ENCODE measurements around the gene SLC12A1.
A peak's percentile ranks its signal among the peaks of the same experiment; 100 is the strongest.

SLC12A1 gene

GRCh38 chr15:48250640-48251076 is 44.6 kb downstream of the SLC12A1 start:
- TF ChIP-seq PPARA (CRISPR knock-in tag; IDR thresholded peaks at IDR 0.05; ENCODE audit: borderline replicate concordance) (no peak), TSHZ2 (CRISPR knock-in tag; IDR thresholded peaks at IDR 0.05) (no peak), GLIS3 (CRISPR knock-in tag; IDR thresholded peaks at IDR 0.05) (no peak), PATZ1 (CRISPR knock-in tag; IDR thresholded peaks at IDR 0.05; ENCODE audit: borderline replicate concordance) (no peak), ISL1 (CRISPR knock-in tag; IDR thresholded peaks at IDR 0.05) (no peak), CSDC2 (CRISPR knock-in tag; IDR thresholded peaks at IDR 0.05) (no peak), ZNF70 (CRISPR knock-in tag; IDR thresholded peaks at IDR 0.05) (no peak), CSRNP3 (CRISPR knock-in tag; IDR thresholded peaks at IDR 0.05) (no peak), SNAI2 (CRISPR knock-in tag; IDR thresholded peaks at IDR 0.05) (no peak), ZC3H10 (CRISPR knock-in tag; IDR thresholded peaks at IDR 0.05) (no peak), ZNF565 (CRISPR knock-in tag; conservative IDR thresholded peaks at IDR 0.05; ENCODE audit: low read depth) (no peak)
- peak; percentile 83 for ATAC-seq

- TF ChIP-seq CSDC2 (CRISPR knock-in tag; IDR thresholded peaks at IDR 0.05), result no peak
- TF ChIP-seq ZC3H10 (CRISPR knock-in tag; IDR thresholded peaks at IDR 0.05), result no peak
- no peak for TF ChIP-seq BACH2 (CRISPR knock-in tag; IDR thresholded peaks at IDR 0.05; ENCODE audit: borderline replicate concordance)
- TF ChIP-seq GLIS3 (CRISPR knock-in tag; IDR thresholded peaks at IDR 0.05), result no peak
- TF ChIP-seq TCF4 (CRISPR knock-in tag; IDR thresholded peaks at IDR 0.05; ENCODE audit: borderline replicate concordance), result no peak
- TF ChIP-seq PPARA (CRISPR knock-in tag; IDR thresholded peaks at IDR 0.05; ENCODE audit: borderline replicate concordance), result no peak
- ATAC-seq, result no peak
These were observed 47.1 kb downstream of the SLC12A1 start for GRCh38 chr15:48253172-48253571.

GRCh38 chr15:48265135-48265534 is 59.0 kb downstream of the SLC12A1 start:
- no peak for TF ChIP-seq OSR1 (CRISPR knock-in tag; IDR thresholded peaks at IDR 0.05)
- no peak for TF ChIP-seq ISL1 (CRISPR knock-in tag; IDR thresholded peaks at IDR 0.05)
- TF ChIP-seq, protein P1, sequence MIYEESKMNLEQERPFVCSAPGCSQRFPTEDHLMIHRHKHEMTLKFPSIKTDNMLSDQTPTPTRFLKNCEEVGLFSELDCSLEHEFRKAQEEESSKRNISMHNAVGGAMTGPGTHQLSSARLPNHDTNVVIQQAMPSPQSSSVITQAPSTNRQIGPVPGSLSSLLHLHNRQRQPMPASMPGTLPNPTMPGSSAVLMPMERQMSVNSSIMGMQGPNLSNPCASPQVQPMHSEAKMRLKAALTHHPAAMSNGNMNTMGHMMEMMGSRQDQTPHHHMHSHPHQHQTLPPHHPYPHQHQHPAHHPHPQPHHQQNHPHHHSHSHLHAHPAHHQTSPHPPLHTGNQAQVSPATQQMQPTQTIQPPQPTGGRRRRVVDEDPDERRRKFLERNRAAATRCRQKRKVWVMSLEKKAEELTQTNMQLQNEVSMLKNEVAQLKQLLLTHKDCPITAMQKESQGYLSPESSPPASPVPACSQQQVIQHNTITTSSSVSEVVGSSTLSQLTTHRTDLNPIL (CRISPR knock-in tag; IDR thresholded peaks at IDR 0.05; ENCODE audit: low read depth), result no peak
- TF ChIP-seq PPARA (CRISPR knock-in tag; IDR thresholded peaks at IDR 0.05; ENCODE audit: borderline replicate concordance), result no peak
- no peak for TF ChIP-seq RARB (CRISPR knock-in tag; IDR thresholded peaks at IDR 0.05)
- TF ChIP-seq BACH2 (CRISPR knock-in tag; IDR thresholded peaks at IDR 0.05; ENCODE audit: borderline replicate concordance), result no peak
- TF ChIP-seq ZNF70 (CRISPR knock-in tag; IDR thresholded peaks at IDR 0.05), result no peak
- no peak for TF ChIP-seq TCF4 (CRISPR knock-in tag; IDR thresholded peaks at IDR 0.05; ENCODE audit: borderline replicate concordance)
- no peak for TF ChIP-seq ZNF8 (CRISPR knock-in tag; IDR thresholded peaks at IDR 0.05)
- ATAC-seq, result no peak

- no peak for ATAC-seq
- TF ChIP-seq SNAI2 (CRISPR knock-in tag; IDR thresholded peaks at IDR 0.05) (no peak), ARNTL (CRISPR knock-in tag; IDR thresholded peaks at IDR 0.05; ENCODE audit: borderline replicate concordance, low read depth) (no peak), RARB (CRISPR knock-in tag; IDR thresholded peaks at IDR 0.05) (no peak), ZFP30 (CRISPR knock-in tag; IDR thresholded peaks at IDR 0.05) (no peak), ISL1 (CRISPR knock-in tag; IDR thresholded peaks at IDR 0.05) (no peak), CSRNP3 (CRISPR knock-in tag; IDR thresholded peaks at IDR 0.05) (no peak), ESRRG (CRISPR knock-in tag; IDR thresholded peaks at IDR 0.05) (no peak), GLIS3 (CRISPR knock-in tag; IDR thresholded peaks at IDR 0.05) (no peak), TSHZ2 (CRISPR knock-in tag; IDR thresholded peaks at IDR 0.05) (no peak), ZFP3 (CRISPR knock-in tag; IDR thresholded peaks at IDR 0.05) (no peak)
- TF ChIP-seq, protein P1 (CRISPR knock-in tag; IDR thresholded peaks at IDR 0.05; ENCODE audit: low read depth), result no peak
These were observed 60.1 kb downstream of the SLC12A1 start for GRCh38 chr15:48266024-48266689.
